H1 (cell line): ENCODE results near the gene DVL2. TPM values are rescaled to one million over a fixed set of nuclear protein-coding genes. Genes with fewer than 3 reads are reported as not detected.

Experiments used
- CTCF ChIA-PET: fragments of 300-600 bp; sonication (Branson Sonifier 250); formaldehyde crosslinking; loops from one replicate; lab custom pipeline; 2021; ENCODE audit not compliant: partially characterized antibody; lab: Charles Lee
- POLR2A ChIA-PET: fragments of 300-600 bp; sonication (Branson Sonifier 250); formaldehyde crosslinking; loops from one replicate; lab custom pipeline; 2021; ENCODE audit warnings: inconsistent platforms; ENCODE audit not compliant: partially characterized antibody; lab: Charles Lee
- DNase-seq, 2 experiments: peaks; one replicate each; pipeline versions ENCODE4 v3.0.0 to v3.0.0-alpha.2; 2010 to 2022; ENCODE audit warnings: low spot score in 2 of 2, low read depth in 1 of 2, mixed read lengths in 1 of 2
- FAIRE-seq: peaks from 2 replicates; lab custom pipeline; 2011; peaks lifted over from hg19 to GRCh38; lab: Jason Lieb, UNC
- H2AFZ ChIP-seq: 2 replicates; pipeline ENCODE4 v1.8.1; 2012; ENCODE audit warnings: low read length, inconsistent platforms
- H2AK5ac ChIP-seq: 2 replicates; pipeline ENCODE4 v1.6.1; 2013; ENCODE audit warnings: low read depth, low read length
- H2BK120ac ChIP-seq: replicated peaks from 2 replicates; pipeline ENCODE3; 2013; ENCODE audit warnings: low read depth, low read length, inconsistent platforms
- H2BK12ac ChIP-seq: 2 replicates; pipeline ENCODE4 v1.6.1; 2013; ENCODE audit warnings: low read depth, low read length
- H2BK15ac ChIP-seq: 2 replicates; pipeline ENCODE4 v1.6.1; 2013; ENCODE audit warnings: low read length
- H2BK20ac ChIP-seq: 2 replicates; pipeline ENCODE4 v1.6.1; 2013; ENCODE audit warnings: low read length
- H2BK5ac ChIP-seq: 2 replicates; pipeline ENCODE4 v1.6.1; 2013; ENCODE audit warnings: low read depth, low read length
- H3K14ac ChIP-seq: 2 replicates; pipeline ENCODE4 v1.6.1; 2013; ENCODE audit warnings: inconsistent platforms; ENCODE audit not compliant: insufficient read length
- H3K18ac ChIP-seq: 2 replicates; pipeline ENCODE4 v1.6.1; 2013; ENCODE audit warnings: low read length; ENCODE audit errors: extremely low read depth
- H3K23ac ChIP-seq: 2 replicates; pipeline ENCODE4 v1.6.1; 2013; ENCODE audit warnings: inconsistent platforms; ENCODE audit not compliant: insufficient read length
- H3K23me2 ChIP-seq: 2 replicates; pipeline ENCODE4 v1.6.1; 2013; ENCODE audit warnings: low read depth, low read length
- H3K27ac ChIP-seq: 2 replicates; pipeline ENCODE4 v1.6.1; 2011; ENCODE audit warnings: low read depth, low read length, inconsistent platforms
- H3K27me3 ChIP-seq, 4 experiments: replicated peaks in 1 of 4; 1 replicate in 1 of 4; 2 replicates in 3 of 4; pipeline versions ENCODE4 v1.6.1 to v1.8.1; 2011 to 2013; ENCODE audit warnings: low read length in 3 of 4, mild to moderate bottlenecking in 3 of 4, inconsistent platforms in 2 of 4, mixed read lengths in 2 of 4, moderate library complexity in 1 of 4; ENCODE audit not compliant: control insufficient read depth in 3 of 4, insufficient read depth in 3 of 4; ENCODE audit errors: extremely low read depth in 1 of 4
- H3K36me3 ChIP-seq, 4 experiments: 2 replicates each; pipeline versions ENCODE4 v1.6.1 to v1.8.1; 2011 to 2013; ENCODE audit warnings: mild to moderate bottlenecking in 4 of 4, low read length in 3 of 4, moderate library complexity in 2 of 4, control low read depth in 1 of 4, inconsistent platforms in 1 of 4; ENCODE audit not compliant: insufficient read depth in 4 of 4, control insufficient read depth in 2 of 4
- H3K4ac ChIP-seq: replicated peaks from 2 replicates; pipeline ENCODE3; 2013; ENCODE audit warnings: low read length, low read depth, mixed read lengths, inconsistent platforms; ENCODE audit not compliant: insufficient read length
- H3K4me1 ChIP-seq, 4 experiments: replicated peaks in 1 of 4; 1 replicate in 1 of 4; 2 replicates in 3 of 4; pipeline versions ENCODE4 v1.6.1 to v1.8.1; 2011 to 2013; ENCODE audit warnings: low read length in 3 of 4, inconsistent platforms in 2 of 4, mixed read lengths in 1 of 4; ENCODE audit not compliant: insufficient read depth in 4 of 4, control insufficient read depth in 3 of 4
- H3K4me2 ChIP-seq, 2 experiments: 2 replicates each; pipeline versions ENCODE4 v1.6.1 to v1.8.1; 2011 to 2013; ENCODE audit warnings: low read depth in 2 of 2, low read length in 2 of 2, control low read depth in 1 of 2, inconsistent platforms in 1 of 2, mild to moderate bottlenecking in 1 of 2; ENCODE audit not compliant: insufficient read depth in 1 of 2
- H3K4me3 ChIP-seq, 4 experiments: fragments of 200-600, 300-600 bp in 1 of 4; sonication (generic), shearing (Covaris generic), sonication (Bioruptor Twin) in 1 of 4; 2 replicates each; pipeline versions ENCODE4 v1.5.1 to v1.8.1; 2011 to 2016; ENCODE audit warnings: low read length in 4 of 4, low read depth in 3 of 4, control low read depth in 2 of 4, inconsistent platforms in 2 of 4, mild to moderate bottlenecking in 2 of 4, mixed read lengths in 1 of 4, moderate library complexity in 1 of 4; ENCODE audit not compliant: insufficient read depth in 2 of 4; ENCODE audit errors: extremely low read depth in 1 of 4
- H3K56ac ChIP-seq: replicated peaks from 2 replicates; pipeline ENCODE3; 2013; ENCODE audit warnings: low read depth, mild to moderate bottlenecking, mixed read lengths, low read length, inconsistent platforms; ENCODE audit not compliant: insufficient read length
- H3K79me1 ChIP-seq: 2 replicates; pipeline ENCODE4 v1.6.1; 2013; ENCODE audit warnings: low read depth, low read length, control low read depth
- H3K79me2 ChIP-seq, 2 experiments: 2 replicates each; pipeline versions ENCODE4 v1.6.1 to v1.8.1; 2012 to 2013; ENCODE audit warnings: low read length in 2 of 2, mild to moderate bottlenecking in 2 of 2, inconsistent platforms in 1 of 2; ENCODE audit not compliant: insufficient read depth in 2 of 2, control insufficient read depth in 1 of 2
- H3K9ac ChIP-seq, 4 experiments: replicated peaks in 1 of 4; 1 replicate in 1 of 4; 2 replicates in 3 of 4; pipeline versions ENCODE4 v1.6.1 to v1.8.1; 2011 to 2013; ENCODE audit warnings: low read depth in 3 of 4, low read length in 3 of 4, control low read depth in 2 of 4, mild to moderate bottlenecking in 2 of 4, moderate library complexity in 2 of 4, inconsistent platforms in 1 of 4; ENCODE audit errors: extremely low read depth in 1 of 4
- H3K9me3 ChIP-seq, 2 experiments: 2 replicates each; pipeline versions ENCODE4 v1.6.1 to v1.8.1; 2012 to 2013; ENCODE audit warnings: mild to moderate bottlenecking in 2 of 2, moderate library complexity in 2 of 2, control low read depth in 1 of 2, inconsistent platforms in 1 of 2, low read depth in 1 of 2, low read length in 1 of 2, mixed read lengths in 1 of 2; ENCODE audit not compliant: insufficient read depth in 2 of 2
- H4K20me1 ChIP-seq, 2 experiments: replicated peaks in 1 of 2; 2 replicates each; pipeline versions ENCODE3 to v1.8.1; 2011 to 2013; ENCODE audit warnings: inconsistent platforms in 2 of 2, low read length in 2 of 2, mild to moderate bottlenecking in 1 of 2; ENCODE audit not compliant: insufficient read depth in 2 of 2, control insufficient read depth in 1 of 2
- H4K5ac ChIP-seq: 2 replicates; pipeline ENCODE4 v1.6.1; 2013; ENCODE audit warnings: low read length, low read depth, mixed read lengths, inconsistent platforms; ENCODE audit not compliant: insufficient read length
- H4K8ac ChIP-seq: 2 replicates; pipeline ENCODE4 v1.8.0; 2013; ENCODE audit warnings: mild to moderate bottlenecking, moderate library complexity, low read length, inconsistent platforms; ENCODE audit not compliant: insufficient read depth; ENCODE audit errors: extremely low read depth
- H4K91ac ChIP-seq: replicated peaks from 2 replicates; pipeline ENCODE3; 2013; ENCODE audit warnings: low read length, mixed read lengths, inconsistent platforms; ENCODE audit not compliant: insufficient read length
- ATF2 ChIP-seq: IDR thresholded peaks from 2 replicates; pipeline ENCODE4 v1.6.1; 2012; ENCODE audit warnings: low read length, inconsistent platforms
- BRCA1 ChIP-seq: IDR thresholded peaks from 2 replicates; pipeline ENCODE4 v1.6.1; 2012; ENCODE audit warnings: low read depth, low read length, improper control_type of control experiment
- CHD1 ChIP-seq: IDR thresholded peaks from 2 replicates; pipeline ENCODE4 v1.6.1; 2012; ENCODE audit warnings: low read depth, low read length, improper control_type of control experiment
- CREB1 ChIP-seq: IDR thresholded peaks from 2 replicates; pipeline ENCODE4 v1.6.1; 2012; ENCODE audit warnings: inconsistent platforms
- JUND ChIP-seq: IDR thresholded peaks from 2 replicates; pipeline ENCODE4 v1.6.1; 2011; ENCODE audit warnings: mild to moderate bottlenecking, improper control_type of control experiment, low read length
- RXRA ChIP-seq: IDR thresholded peaks from 2 replicates; pipeline ENCODE4 v1.6.1; 2011; ENCODE audit warnings: low read depth, mild to moderate bottlenecking, low read length, moderate library complexity; ENCODE audit not compliant: insufficient read depth
- SIN3A ChIP-seq, 2 experiments: IDR thresholded peaks in 1 of 2; conservative IDR thresholded peaks in 1 of 2; 2 replicates each; pipeline ENCODE4 v1.6.1; 2011 to 2012; ENCODE audit warnings: low read length in 2 of 2, improper control_type of control experiment in 1 of 2, low read depth in 1 of 2, mild to moderate bottlenecking in 1 of 2
- SIX5 ChIP-seq: IDR thresholded peaks from 2 replicates; pipeline ENCODE4 v1.6.1; 2011; ENCODE audit warnings: mild to moderate bottlenecking, low read depth, low read length
- TEAD4 ChIP-seq: IDR thresholded peaks from 2 replicates; pipeline ENCODE4 v1.6.1; 2012; ENCODE audit warnings: low read depth, low read length, inconsistent platforms, mixed read lengths
- WGBS, 2 experiments: shearing (Covaris generic) in 1 of 2; methylation state at CpG; one replicate each; pipeline versions ENCODE4 v1.1.6 to v1.1.7; 2013 to 2015; ENCODE audit warnings: low lambda C conversion rate in 2 of 2, mixed read lengths in 2 of 2, inconsistent platforms in 1 of 2, low coverage in 1 of 2, missing lambda C conversion rate in 1 of 2; ENCODE audit not compliant: insufficient replicate concordance in 2 of 2, insufficient coverage in 1 of 2, insufficient read length in 1 of 2; ENCODE audit errors: extremely low coverage in 1 of 2, missing lambda C conversion rate in 1 of 2; 5-methylcytosine and 5-hydroxymethylcytosine counted together
- polyA plus RNA-seq, 7 experiments: library from polyadenylated mRNA; depleted of rRNA in 3 of 7; stranded (reverse) in 5 of 7; unstranded in 2 of 7; fragments of >200 nt in 5 of 7; fragments of 200-250 nt in 2 of 7; gene quantifications; 1 replicate in 5 of 7; 2 replicates in 1 of 7; 4 replicates in 1 of 7; pipeline versions ENCODE4 v1.2.1 to v1.2.3, GENCODE V29; 2011 to 2013; ENCODE audit warnings: missing spikeins in 2 of 7, mixed read lengths in 2 of 7
- total RNA-seq: library from RNA; stranded (reverse); fragmentation: NEBNext Ultra II Directional; extraction: Animal tissue kit (Norgen Biotek cat#: 25700); gene quantifications from 2 replicates; pipeline ENCODE4 v1.2.1, GENCODE V29; 2021

The DVL2 gene
- total and polyA plus RNA-seq, 2 of the 8 experiments (the other 6 are each of a cell fraction or from before 2014, with no cell fraction given): 19.0 to 59.6 TPM

- H3K9ac ChIP-seq: no peak overlapping the region
- H4K5ac ChIP-seq: no peak overlapping the region
- H2BK15ac ChIP-seq: no peak overlapping the region
- no peak overlapping the region for H2BK12ac ChIP-seq
- POLR2A ChIA-PET: interaction anchor here (1.2 kb wide), 3 partner anchors 14 to 29 kb away, joined by 3 to 7 read pairs (median 6); no protein-coding TSS in a partner anchor
- no peak overlapping the region for H3K14ac ChIP-seq
- H2AK5ac ChIP-seq: no peak overlapping the region
- H3K27me3 ChIP-seq: no peaks in the 10 kb centered on the region
- H3K4ac ChIP-seq: no peak overlapping the region
- no peaks in the 10 kb centered on the region for H3K9me3 ChIP-seq
- H3K4me2 ChIP-seq: no peak overlapping the region
- no peaks in the 10 kb centered on the region for H3K23me2 ChIP-seq
- H3K27ac ChIP-seq: no peak overlapping the region
- WGBS, 2 experiments: 79% methylated on average over 19 of the region's 26 CpGs; no CpG with 5 or more reads in 1 of the 2 experiments
- H2AFZ ChIP-seq: no peak overlapping the region
- no peak overlapping the region for H4K91ac ChIP-seq
- no peaks in the 10 kb centered on the region for H3K79me2 ChIP-seq
- H2BK20ac ChIP-seq: no peak overlapping the region
- H3K36me3 ChIP-seq: peaks cover 13 to 35% (median 25%) of the 10 kb centered on the region in 4 experiments; a peak in 7 of 8 replicates
- H3K56ac ChIP-seq: no peak overlapping the region
- CTCF ChIA-PET: interaction anchor here (1.0 to 1.1 kb wide), 2 partner anchors 29 to 146 kb away, joined by 3 read pairs; no protein-coding TSS in a partner anchor
- DNase-seq: peak; percentile 53 to 86
- FAIRE-seq: peak; percentile 70
- H3K4me3 ChIP-seq: no peak overlapping the region
- H4K20me1 ChIP-seq: peaks cover 5 to 13% of the 10 kb centered on the region in 2 experiments
- H2BK5ac ChIP-seq: no peak overlapping the region
- no peaks in the 10 kb centered on the region for H3K79me1 ChIP-seq
- no peak overlapping the region for H3K18ac ChIP-seq
- H2BK120ac ChIP-seq: no peak overlapping the region
- H4K8ac ChIP-seq: no peak overlapping the region; the same call in 1 of the 2 replicates
- H3K4me1 ChIP-seq: no peaks in the 10 kb centered on the region
- no peak overlapping the region for H3K23ac ChIP-seq
- TF ChIP-seq SIN3A (conservative IDR thresholded peaks at IDR 0.05 in 1 of 2, IDR thresholded peaks at IDR 0.05 in 1 of 2; ENCODE audit: low read depth in 1 of 2, low read length in 2 of 2) (peak; percentile 90 to 98; a peak in 3 of 4 replicates), BRCA1 (no peak), ATF2 (0 out of 2 replicates have a peak, but pooled peaks have one; percentile 39), JUND (0 out of 2 replicates have a peak, but pooled peaks have one; percentile 63), RXRA (no peak), TEAD4 (peak; percentile 78), CHD1 (no peak), CREB1 (peak; percentile 72), SIX5 (peak; percentile 99)
Measured at GRCh38 chr17:7191571-7192270, 42.6 kb downstream of the DVL2 start.
